LNCAP (cell line): ENCODE results near the gene DOCK4.

Source experiments
- TF ChIP-seq, protein P1 (sequence below): fragments of 450-650 bp; IDR thresholded peaks from 2 replicates; pipeline ENCODE4 v1.5.1; 2017; ENCODE audit warnings: mild to moderate bottlenecking

Gene DOCK4

GRCh38 chr7:112063974-112064373, 142.2 kb downstream of the DOCK4 start:
- TF ChIP-seq, protein P1, sequence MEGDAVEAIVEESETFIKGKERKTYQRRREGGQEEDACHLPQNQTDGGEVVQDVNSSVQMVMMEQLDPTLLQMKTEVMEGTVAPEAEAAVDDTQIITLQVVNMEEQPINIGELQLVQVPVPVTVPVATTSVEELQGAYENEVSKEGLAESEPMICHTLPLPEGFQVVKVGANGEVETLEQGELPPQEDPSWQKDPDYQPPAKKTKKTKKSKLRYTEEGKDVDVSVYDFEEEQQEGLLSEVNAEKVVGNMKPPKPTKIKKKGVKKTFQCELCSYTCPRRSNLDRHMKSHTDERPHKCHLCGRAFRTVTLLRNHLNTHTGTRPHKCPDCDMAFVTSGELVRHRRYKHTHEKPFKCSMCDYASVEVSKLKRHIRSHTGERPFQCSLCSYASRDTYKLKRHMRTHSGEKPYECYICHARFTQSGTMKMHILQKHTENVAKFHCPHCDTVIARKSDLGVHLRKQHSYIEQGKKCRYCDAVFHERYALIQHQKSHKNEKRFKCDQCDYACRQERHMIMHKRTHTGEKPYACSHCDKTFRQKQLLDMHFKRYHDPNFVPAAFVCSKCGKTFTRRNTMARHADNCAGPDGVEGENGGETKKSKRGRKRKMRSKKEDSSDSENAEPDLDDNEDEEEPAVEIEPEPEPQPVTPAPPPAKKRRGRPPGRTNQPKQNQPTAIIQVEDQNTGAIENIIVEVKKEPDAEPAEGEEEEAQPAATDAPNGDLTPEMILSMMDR, result no peak

- TF ChIP-seq, protein P1, result no peak
Observed at GRCh38 chr7:112061051-112061450, 145.1 kb downstream of the DOCK4 start.

DNA sequence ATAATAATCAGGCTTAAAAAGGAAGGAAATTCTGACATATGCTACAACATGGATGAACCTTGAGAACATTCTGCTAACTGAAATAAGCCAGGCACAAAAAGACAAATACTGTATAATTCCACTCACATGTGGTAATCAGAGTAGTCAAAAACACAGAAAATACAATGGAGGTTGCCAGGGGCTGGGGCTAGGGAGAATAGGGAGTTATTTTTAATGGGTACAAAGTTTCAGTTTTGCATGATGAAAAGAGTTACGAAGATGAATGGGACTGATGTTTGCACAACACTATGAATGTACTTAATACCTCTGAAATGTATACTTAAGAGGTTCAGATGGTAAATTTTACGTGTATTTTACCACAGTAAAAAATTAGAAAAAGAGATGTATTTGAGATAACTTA, 145.6 kb downstream of the DOCK4 start:
- TF ChIP-seq, protein P1, result no peak

DNA sequence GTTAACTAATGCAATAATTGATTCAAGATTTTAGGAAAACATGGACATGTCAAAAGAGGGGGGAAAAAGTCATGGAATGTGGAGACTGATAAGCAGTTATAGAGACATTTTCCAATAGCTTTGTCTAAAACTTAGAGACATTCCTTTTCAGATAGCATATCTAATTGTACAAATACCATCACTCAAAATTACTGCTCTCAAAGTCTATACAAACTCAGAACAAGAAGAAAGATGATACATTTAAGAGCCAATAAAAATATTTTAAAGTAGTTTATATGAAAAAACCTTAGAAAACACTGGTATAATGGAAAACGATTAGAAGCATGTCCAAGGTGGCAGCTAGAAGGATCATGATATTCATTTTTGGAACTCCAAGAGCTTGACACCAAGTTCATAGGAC, 146.5 kb downstream of the DOCK4 start:
- TF ChIP-seq, protein P1, result no peak

GRCh38 chr7:112058686-112059085, 147.5 kb downstream of the DOCK4 start:
- TF ChIP-seq, protein P1, result no peak

- TF ChIP-seq, protein P1, result no peak
Observed at GRCh38 chr7:112056409-112056808, 149.8 kb downstream of the DOCK4 start.

DNA sequence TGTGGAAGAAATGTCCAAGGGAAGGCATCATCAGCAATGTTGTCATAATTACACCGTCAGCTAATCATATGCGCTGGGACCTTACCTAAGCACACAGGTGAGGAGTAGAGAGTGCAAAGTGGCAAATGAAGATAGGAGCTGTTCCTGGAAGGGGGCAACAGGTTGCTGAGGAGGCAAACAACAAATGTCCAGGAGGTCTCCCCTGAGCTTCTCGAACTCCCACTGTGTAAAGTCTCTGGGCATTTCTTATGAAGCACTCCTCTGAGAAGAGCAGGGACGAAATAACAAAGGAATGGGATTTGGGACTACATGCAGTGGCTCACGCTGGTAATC, 152.5 kb downstream of the DOCK4 start:
- TF ChIP-seq, protein P1, result no peak

GRCh38 chr7:112052993-112053736, 153.0 kb downstream of the DOCK4 start:
- TF ChIP-seq, protein P1, result no peak
